H9 (cell line): ENCODE measurements around the gene CSRP1. TPM values are rescaled to one million over a fixed set of nuclear protein-coding genes. Genes with fewer than 3 reads are reported as not detected.

Experiments used
- DNase-seq: peaks from one replicate; pipeline ENCODE4 v3.0.0-alpha.2; 2017
- H2AFZ ChIP-seq: one replicate; pipeline ENCODE4 v1.6.1; 2013; ENCODE audit warnings: mild to moderate bottlenecking, low read length, control low read depth, moderate library complexity
- H2AK5ac ChIP-seq: 2 replicates; pipeline ENCODE4 v1.6.1; 2013; ENCODE audit warnings: low read length, control low read depth, mixed read lengths; ENCODE audit not compliant: insufficient read length
- H2BK120ac ChIP-seq: one replicate; pipeline ENCODE4 v1.6.1; 2013; ENCODE audit warnings: low read depth, mild to moderate bottlenecking, low read length, control low read depth, inconsistent platforms; ENCODE audit not compliant: poor library complexity, severe bottlenecking
- H2BK12ac ChIP-seq: 2 replicates; pipeline ENCODE4 v1.6.1; 2013; ENCODE audit warnings: low read length, control low read depth, mixed read lengths, low read depth; ENCODE audit not compliant: insufficient read length
- H2BK15ac ChIP-seq: 2 replicates; pipeline ENCODE4 v1.6.1; 2013; ENCODE audit warnings: low read depth, low read length, control low read depth
- H2BK20ac ChIP-seq: one replicate; pipeline ENCODE4 v1.6.1; 2013; ENCODE audit warnings: low read depth, mild to moderate bottlenecking, low read length, control low read depth, inconsistent platforms; ENCODE audit not compliant: poor library complexity, severe bottlenecking
- H2BK5ac ChIP-seq: 2 replicates; pipeline ENCODE4 v1.6.1; 2013; ENCODE audit warnings: low read length, control low read depth, mixed read lengths; ENCODE audit not compliant: insufficient read length
- H3K14ac ChIP-seq: 2 replicates; pipeline ENCODE4 v1.6.1; 2013; ENCODE audit warnings: low read length, control low read depth; ENCODE audit not compliant: insufficient read depth
- H3K18ac ChIP-seq: 2 replicates; pipeline ENCODE4 v1.6.1; 2013; ENCODE audit warnings: low read depth, mild to moderate bottlenecking, mixed read lengths, low read length, control low read depth; ENCODE audit not compliant: insufficient read length
- H3K23ac ChIP-seq: 2 replicates; pipeline ENCODE4 v1.6.1; 2013; ENCODE audit warnings: low read length, control low read depth, mixed read lengths, low read depth; ENCODE audit not compliant: insufficient read length
- H3K23me2 ChIP-seq: 2 replicates; pipeline ENCODE4 v1.6.1; 2013; ENCODE audit warnings: low read depth, mild to moderate bottlenecking, mixed read lengths, low read length, control low read depth; ENCODE audit not compliant: insufficient read length, poor library complexity, severe bottlenecking
- H3K27ac ChIP-seq: 2 replicates; pipeline ENCODE4 v1.5.1; 2013; ENCODE audit warnings: low read length, control low read depth, mixed read lengths, low read depth; ENCODE audit not compliant: insufficient read length
- H3K27me3 ChIP-seq: 2 replicates; pipeline ENCODE4 v1.6.1; 2013; ENCODE audit warnings: low read length, control low read depth, inconsistent platforms; ENCODE audit not compliant: insufficient read depth
- H3K4ac ChIP-seq: 2 replicates; pipeline ENCODE4 v1.6.1; 2013; ENCODE audit warnings: low read depth, mild to moderate bottlenecking, control low read depth, inconsistent platforms, low read length, moderate library complexity
- H3K4me1 ChIP-seq: 2 replicates; pipeline ENCODE4 v1.6.1; 2013; ENCODE audit warnings: low read length, control low read depth, inconsistent platforms; ENCODE audit not compliant: insufficient read depth
- H3K4me2 ChIP-seq: 2 replicates; pipeline ENCODE4 v1.6.1; 2013; ENCODE audit warnings: low read length, control low read depth, mixed read lengths; ENCODE audit not compliant: insufficient read length, insufficient read depth
- H3K56ac ChIP-seq: 2 replicates; pipeline ENCODE4 v1.6.1; 2013; ENCODE audit warnings: low read depth, mild to moderate bottlenecking, mixed read lengths, low read length, control low read depth; ENCODE audit not compliant: insufficient read length
- H3K79me1 ChIP-seq: 2 replicates; pipeline ENCODE4 v1.6.1; 2013; ENCODE audit warnings: low read depth, mild to moderate bottlenecking, moderate library complexity, low read length, control low read depth, inconsistent platforms; ENCODE audit not compliant: insufficient read depth, poor library complexity, severe bottlenecking
- H3K79me2 ChIP-seq: 2 replicates; pipeline ENCODE4 v1.6.1; 2013; ENCODE audit warnings: low read length, control low read depth, inconsistent platforms; ENCODE audit not compliant: insufficient read depth
- H3K9ac ChIP-seq: 2 replicates; pipeline ENCODE4 v1.6.1; 2013; ENCODE audit warnings: low read length, control low read depth, mixed read lengths; ENCODE audit not compliant: insufficient read length; ENCODE audit errors: extremely low read depth
- H3K9me3 ChIP-seq: one replicate; pipeline ENCODE4 v1.6.1; 2013; ENCODE audit warnings: low read depth, low read length, inconsistent platforms; ENCODE audit not compliant: control insufficient read depth
- H3T11ph ChIP-seq: one replicate; pipeline ENCODE4 v1.6.1; 2013; ENCODE audit warnings: mild to moderate bottlenecking, low read length, control low read depth, inconsistent platforms
- H4K20me1 ChIP-seq: one replicate; pipeline ENCODE4 v1.6.1; 2013; ENCODE audit not compliant: control insufficient read depth, insufficient read length, insufficient read depth
- H4K5ac ChIP-seq: 2 replicates; pipeline ENCODE4 v1.6.1; 2013; ENCODE audit warnings: low read depth, mild to moderate bottlenecking, mixed read lengths, low read length, control low read depth; ENCODE audit not compliant: insufficient read length
- H4K8ac ChIP-seq: replicated peaks from 2 replicates; pipeline ENCODE4 v1.6.1; 2013; ENCODE audit warnings: low read length, control low read depth, mixed read lengths, low read depth; ENCODE audit not compliant: insufficient read length
- H4K91ac ChIP-seq: 2 replicates; pipeline ENCODE4 v1.6.1; 2013; ENCODE audit warnings: low read depth, mild to moderate bottlenecking, moderate library complexity, mixed read lengths, low read length, control low read depth; ENCODE audit not compliant: insufficient read length
- H3K27ac Mint-ChIP-seq, 3 experiments: 2 replicates in 2 of 3; 3 replicates in 1 of 3; pipeline ENCODE4 v1.8.0; 2020 to 2021; ENCODE audit warnings: mixed read lengths in 3 of 3, mild to moderate bottlenecking in 1 of 3, moderate library complexity in 1 of 3
- H3K27me3 Mint-ChIP-seq: 2 replicates; pipeline ENCODE4 v1.8.0; 2021; ENCODE audit warnings: low read depth, mild to moderate bottlenecking, moderate library complexity, mixed read lengths
- H3K36me3 Mint-ChIP-seq, 3 experiments: 2 replicates in 2 of 3; 3 replicates in 1 of 3; pipeline ENCODE4 v1.8.0; 2020 to 2021; ENCODE audit warnings: low read depth in 3 of 3, mixed read lengths in 3 of 3; ENCODE audit not compliant: insufficient read depth in 1 of 3
- H3K4me1 Mint-ChIP-seq, 2 experiments: 2 replicates each; pipeline ENCODE4 v1.8.0; 2020; ENCODE audit warnings: mixed read lengths in 2 of 2
- H3K4me3 Mint-ChIP-seq, 2 experiments: 2 replicates in 1 of 2; 3 replicates in 1 of 2; pipeline ENCODE4 v1.8.0; 2020 to 2021; ENCODE audit warnings: mild to moderate bottlenecking in 2 of 2, mixed read lengths in 2 of 2, moderate library complexity in 1 of 2
- H3K9me3 Mint-ChIP-seq, 2 experiments: 2 replicates in 1 of 2; 3 replicates in 1 of 2; pipeline ENCODE4 v1.8.0; 2020; ENCODE audit warnings: mild to moderate bottlenecking in 2 of 2, mixed read lengths in 2 of 2, moderate library complexity in 1 of 2
- WGBS: extraction: QIAGEN DNeasy Blood & Tissue Kit; methylation state at CpG from one replicate; pipeline ENCODE4 v1.1.7; 2013; ENCODE audit warnings: missing lambda C conversion rate, low lambda C conversion rate, mixed read lengths; ENCODE audit not compliant: insufficient read length; ENCODE audit errors: extremely low coverage; 5-methylcytosine and 5-hydroxymethylcytosine counted together
- total RNA-seq: library from RNA; stranded (reverse); gene quantifications from 2 replicates; pipeline ENCODE4 v1.2.1, GENCODE V29; 2021
- TF ChIP-seq, protein P1 (sequence below): fragments of 200-600 bp; sonication (generic); conservative IDR thresholded peaks from 3 replicates; pipeline ENCODE4 v1.8.0; 2021; ENCODE audit warnings: antibody characterized with exemption, mild to moderate bottlenecking

Gene CSRP1
- total RNA-seq, 1 experiment from 2014 or later, result 0.44 TPM

- Mint-ChIP-seq H3K27me3 (no peaks in the 10 kb centered on the region; the same call in 1 of the 2 replicates), H3K4me3 (no peak overlapping the region), H3K9me3 (no peaks in the 10 kb centered on the region), H3K27ac (no peak overlapping the region), H3K4me1 (peaks cover 39 to 57% of the 10 kb centered on the region in 2 experiments), H3K36me3 (no peaks in the 10 kb centered on the region)
- Histone ChIP-seq H3K9me3 (no peaks in the 10 kb centered on the region), H2AK5ac (no peak overlapping the region), H4K5ac (no peak overlapping the region), H3K4me1 (peaks cover 8% of the 10 kb centered on the region), H2AFZ (no peak overlapping the region), H3K27me3 (no peaks in the 10 kb centered on the region), H2BK120ac (no peak overlapping the region), H3K9ac (no peak overlapping the region), H3K79me1 (no peaks in the 10 kb centered on the region), H3K56ac (no peak overlapping the region), H3K14ac (no peak overlapping the region), H3K4ac (no peak overlapping the region), H3T11ph (no peak overlapping the region), H3K79me2 (no peaks in the 10 kb centered on the region), H2BK12ac (no peak overlapping the region), H3K27ac (no peak overlapping the region), H2BK5ac (no peak overlapping the region), H2BK15ac (no peak overlapping the region), H3K23ac (no peak overlapping the region), H3K18ac (no peak overlapping the region), H4K20me1 (no peaks in the 10 kb centered on the region), H3K4me2 (no peak overlapping the region), H2BK20ac (no peak overlapping the region), H3K23me2 (no peaks in the 10 kb centered on the region), H4K8ac (no peak overlapping the region), H4K91ac (no peak overlapping the region)
- no peak for DNase-seq
- TF ChIP-seq, protein P1, sequence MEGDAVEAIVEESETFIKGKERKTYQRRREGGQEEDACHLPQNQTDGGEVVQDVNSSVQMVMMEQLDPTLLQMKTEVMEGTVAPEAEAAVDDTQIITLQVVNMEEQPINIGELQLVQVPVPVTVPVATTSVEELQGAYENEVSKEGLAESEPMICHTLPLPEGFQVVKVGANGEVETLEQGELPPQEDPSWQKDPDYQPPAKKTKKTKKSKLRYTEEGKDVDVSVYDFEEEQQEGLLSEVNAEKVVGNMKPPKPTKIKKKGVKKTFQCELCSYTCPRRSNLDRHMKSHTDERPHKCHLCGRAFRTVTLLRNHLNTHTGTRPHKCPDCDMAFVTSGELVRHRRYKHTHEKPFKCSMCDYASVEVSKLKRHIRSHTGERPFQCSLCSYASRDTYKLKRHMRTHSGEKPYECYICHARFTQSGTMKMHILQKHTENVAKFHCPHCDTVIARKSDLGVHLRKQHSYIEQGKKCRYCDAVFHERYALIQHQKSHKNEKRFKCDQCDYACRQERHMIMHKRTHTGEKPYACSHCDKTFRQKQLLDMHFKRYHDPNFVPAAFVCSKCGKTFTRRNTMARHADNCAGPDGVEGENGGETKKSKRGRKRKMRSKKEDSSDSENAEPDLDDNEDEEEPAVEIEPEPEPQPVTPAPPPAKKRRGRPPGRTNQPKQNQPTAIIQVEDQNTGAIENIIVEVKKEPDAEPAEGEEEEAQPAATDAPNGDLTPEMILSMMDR, result no peak
- WGBS, result no CpG with 5 or more reads among the region's 3 CpGs
Observed at GRCh38 chr1:201499191-201499590, 7.7 kb downstream of the CSRP1 start.
